ENCODE data around the gene PRIM2.
"Not testable (repeated sequence)": the region's sequence is repeated elsewhere in the genome, so short reads cannot be mapped to it uniquely, and the experiment has no call there.

DNA sequence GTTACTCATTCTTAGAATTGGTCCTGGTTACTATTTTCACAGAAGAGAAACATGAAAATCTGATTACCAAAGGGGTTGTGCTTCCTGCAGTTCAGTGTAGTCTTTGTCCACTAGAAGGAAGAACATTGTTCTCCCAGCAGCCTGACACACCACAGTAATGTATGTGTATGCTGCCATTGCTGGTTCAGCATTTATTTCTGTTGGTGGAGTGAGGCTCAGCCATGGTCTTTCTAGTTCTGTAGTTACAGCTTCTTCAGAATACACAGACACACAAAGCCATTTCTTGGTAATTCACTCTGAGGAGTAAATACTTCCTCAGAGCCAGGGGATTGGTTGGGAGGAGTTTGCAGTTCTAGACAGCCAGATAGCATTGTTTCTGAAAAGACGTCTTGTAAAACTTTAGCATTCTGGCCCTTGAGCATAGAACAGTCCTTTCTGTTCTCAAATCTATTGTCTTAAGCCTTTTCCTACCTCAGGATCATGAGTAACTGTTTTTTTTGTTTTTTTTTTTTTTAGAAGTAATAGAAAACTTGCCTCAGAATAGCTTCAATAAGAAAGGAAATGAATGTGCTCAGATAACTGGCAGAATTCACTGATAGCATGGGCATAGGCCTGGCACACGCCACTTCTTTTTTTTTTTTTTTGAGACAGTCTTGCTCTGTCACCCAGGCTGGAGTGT, 128.5 kb downstream of the PRIM2 start:
- TF ChIP-seq CTCF (IDR thresholded peaks at IDR 0.05) = not testable (repeated sequence)
- TF ChIP-seq, protein P1, sequence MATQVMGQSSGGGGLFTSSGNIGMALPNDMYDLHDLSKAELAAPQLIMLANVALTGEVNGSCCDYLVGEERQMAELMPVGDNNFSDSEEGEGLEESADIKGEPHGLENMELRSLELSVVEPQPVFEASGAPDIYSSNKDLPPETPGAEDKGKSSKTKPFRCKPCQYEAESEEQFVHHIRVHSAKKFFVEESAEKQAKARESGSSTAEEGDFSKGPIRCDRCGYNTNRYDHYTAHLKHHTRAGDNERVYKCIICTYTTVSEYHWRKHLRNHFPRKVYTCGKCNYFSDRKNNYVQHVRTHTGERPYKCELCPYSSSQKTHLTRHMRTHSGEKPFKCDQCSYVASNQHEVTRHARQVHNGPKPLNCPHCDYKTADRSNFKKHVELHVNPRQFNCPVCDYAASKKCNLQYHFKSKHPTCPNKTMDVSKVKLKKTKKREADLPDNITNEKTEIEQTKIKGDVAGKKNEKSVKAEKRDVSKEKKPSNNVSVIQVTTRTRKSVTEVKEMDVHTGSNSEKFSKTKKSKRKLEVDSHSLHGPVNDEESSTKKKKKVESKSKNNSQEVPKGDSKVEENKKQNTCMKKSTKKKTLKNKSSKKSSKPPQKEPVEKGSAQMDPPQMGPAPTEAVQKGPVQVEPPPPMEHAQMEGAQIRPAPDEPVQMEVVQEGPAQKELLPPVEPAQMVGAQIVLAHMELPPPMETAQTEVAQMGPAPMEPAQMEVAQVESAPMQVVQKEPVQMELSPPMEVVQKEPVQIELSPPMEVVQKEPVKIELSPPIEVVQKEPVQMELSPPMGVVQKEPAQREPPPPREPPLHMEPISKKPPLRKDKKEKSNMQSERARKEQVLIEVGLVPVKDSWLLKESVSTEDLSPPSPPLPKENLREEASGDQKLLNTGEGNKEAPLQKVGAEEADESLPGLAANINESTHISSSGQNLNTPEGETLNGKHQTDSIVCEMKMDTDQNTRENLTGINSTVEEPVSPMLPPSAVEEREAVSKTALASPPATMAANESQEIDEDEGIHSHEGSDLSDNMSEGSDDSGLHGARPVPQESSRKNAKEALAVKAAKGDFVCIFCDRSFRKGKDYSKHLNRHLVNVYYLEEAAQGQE (IDR thresholded peaks at IDR 0.05; ENCODE audit: insufficient read depth in 1 of 2, low read depth in 2 of 2, low read length in 1 of 2) = not testable (repeated sequence)

Data from Panc1 (cell line).